HG03175 (cell line): ENCODE results near the gene COL13A1.

ENCODE experiments used
- ATAC-seq: cut with Tn5 transposase; IDR thresholded peaks from one replicate; pipeline ENCODE4 v1.9.1; 2021; ENCODE audit warnings: mild to moderate bottlenecking, moderate library complexity; ENCODE audit not compliant: unreplicated experiment

Gene COL13A1

DNA sequence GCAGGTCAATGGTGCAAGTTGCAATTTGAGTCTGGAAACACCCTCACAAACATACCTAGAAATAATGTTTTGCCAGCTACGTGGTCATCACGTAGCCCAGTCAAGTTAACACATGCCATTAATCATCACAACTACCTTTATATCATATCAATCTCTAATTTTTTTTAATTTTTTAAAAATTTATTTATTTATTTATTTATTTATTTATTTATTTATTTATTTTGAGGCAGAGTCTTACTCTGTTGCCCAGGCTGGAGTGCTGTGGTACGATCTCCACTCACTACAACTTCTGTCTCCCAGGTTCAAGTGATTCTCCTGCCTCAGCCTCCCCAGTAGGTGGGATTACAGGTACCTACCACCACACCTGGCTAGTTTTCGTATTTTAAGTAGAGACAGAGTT lies 198.6 kb downstream of the COL13A1 start:
- no peak for ATAC-seq

DNA sequence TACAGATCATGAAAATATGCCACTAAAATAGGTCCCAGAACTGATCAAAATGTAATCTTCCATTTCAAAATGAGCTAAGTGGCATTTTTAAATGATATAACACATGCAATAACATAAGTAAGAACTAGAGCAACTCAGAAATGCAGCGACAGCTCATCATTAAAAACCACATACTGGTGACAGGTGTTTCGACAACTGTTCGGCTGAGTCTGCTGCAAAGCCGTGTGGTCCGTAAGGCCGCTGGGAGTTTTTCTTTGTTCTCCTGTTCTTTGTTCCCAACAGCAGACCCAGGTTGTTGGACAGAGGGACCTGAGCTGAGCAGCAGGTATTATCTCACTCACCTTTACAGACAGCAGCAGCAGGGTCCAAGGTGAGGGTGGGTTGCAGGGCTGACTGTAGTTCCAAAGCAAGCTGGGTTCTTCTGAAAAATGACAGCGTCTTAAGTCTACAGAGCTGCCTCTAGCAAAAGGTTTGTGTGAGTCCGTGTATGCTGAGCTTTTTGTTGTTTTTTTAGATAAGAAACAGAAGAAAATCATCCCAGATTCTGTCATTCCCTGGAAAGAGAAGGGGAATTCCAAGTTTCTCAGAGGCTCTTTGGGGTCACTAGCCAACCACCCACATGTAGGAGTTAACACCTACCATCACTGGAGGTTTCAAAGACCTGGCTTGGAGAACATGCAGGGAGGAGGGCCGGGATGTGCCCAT lies 205.6 kb downstream of the COL13A1 start:
- ATAC-seq = no peak
